Stomach (tissue), 9 donors: Measurements from ENCODE around the gene COL27A1. TPM values are rescaled to one million over a fixed set of nuclear protein-coding genes. Genes with fewer than 3 reads are reported as not detected.

Experiments
- DNase-seq, 2 donors: peaks; one replicate each; pipeline versions ENCODE4 v3.0.0 to v3.0.0-alpha.2; 2013 to 2019
- H3K27ac ChIP-seq, 5 donors: fragments of 200-600 bp in 4 of 5; sonication (generic) in 4 of 5; one replicate each; pipeline ENCODE4 v1.5.1; 2013 to 2019; ENCODE audit warnings: mild to moderate bottlenecking in 1 of 5, moderate library complexity in 1 of 5
- H3K27me3 ChIP-seq, 3 donors: fragments of 200-600 bp; sonication (generic); one replicate each; pipeline ENCODE4 v1.5.1; 2017 to 2019; ENCODE audit warnings: mixed run types in 1 of 3
- H3K36me3 ChIP-seq, 4 donors: fragments of 200-600 bp; sonication (generic); 1 replicate in 3 of 4; 2 replicates in 1 of 4; pipeline ENCODE4 v1.5.1; 2016 to 2019
- H3K4me1 ChIP-seq, 4 donors: fragments of 200-600 bp; sonication (generic); one replicate each; pipeline ENCODE4 v1.5.1; 2016 to 2019
- H3K4me3 ChIP-seq, 4 donors: fragments of 200-600 bp; sonication (generic) in 3 of 4; one replicate each; pipeline ENCODE4 v1.5.1; 2016 to 2019; ENCODE audit warnings: mild to moderate bottlenecking in 1 of 4
- H3K9me3 ChIP-seq, 4 donors: fragments of 200-600 bp; sonication (generic); one replicate each; pipeline ENCODE4 v1.5.1; 2016 to 2019
- EP300 ChIP-seq: sonication (generic); formaldehyde crosslinking; IDR thresholded peaks from one replicate; pipeline ENCODE4 v1.6.1; 2017; ENCODE audit warnings: antibody characterized with exemption
- POLR2A ChIP-seq, 4 donors: fragments of 450-650 bp; IDR thresholded peaks; one replicate each; pipeline ENCODE4 v1.6.1; 2016; ENCODE audit warnings: antibody characterized with exemption in 4 of 4, control low read depth in 2 of 4, mild to moderate bottlenecking in 1 of 4, moderate library complexity in 1 of 4
- POLR2AphosphoS5 ChIP-seq, 3 donors: sonication (generic); formaldehyde crosslinking; IDR thresholded peaks; one replicate each; pipeline ENCODE4 v1.6.1; 2016; ENCODE audit warnings: antibody characterized with exemption in 3 of 3
- WGBS, 5 donors: extraction: QIAGEN DNeasy Blood & Tissue Kit in 3 of 5; methylation state at CpG; one replicate each; pipeline versions ENCODE4 v1.1.5 to v1.1.7; 2013 to 2018; 5-methylcytosine and 5-hydroxymethylcytosine counted together
- intact Hi-C: fragments of 100-400 bp; cut with DNase I; formaldehyde crosslinking; loops from one replicate; pipeline ENCODE4 v1.15.1; 2023; ENCODE audit warnings: low total_unique reads
- polyA plus RNA-seq, 3 donors: library from polyadenylated mRNA; stranded (reverse); fragments of 200-250 nt; gene quantifications; one replicate each; pipeline ENCODE4 v1.2.3, GENCODE V29; 2013
- total RNA-seq, 5 donors: library from RNA; depleted of rRNA; stranded (reverse); fragments of >200 nt; gene quantifications; one replicate each; pipeline versions ENCODE4 v1.1.0 to v1.2.3, GENCODE V29; 2014 to 2016
- TF ChIP-seq, protein P1 (sequence below), 7 experiments: fragments of 450-650 bp in 4 of 7; fragments of 200-600 bp in 3 of 7; sonication (generic) in 3 of 7; IDR thresholded peaks; one replicate each; pipeline ENCODE4 v1.5.1; 2016 to 2019; ENCODE audit warnings: antibody characterized with exemption in 7 of 7, control low read depth in 2 of 7, mild to moderate bottlenecking in 1 of 7
- donor health status: healthy with polysubstance abuse.
- donor health status: Bipolar disorder and iron deficiency.
- donor health status: healthy.

Gene COL27A1
- total and polyA plus RNA-seq, 8 donors = 2.9 to 26.3 (median 8.2) TPM

DNA sequence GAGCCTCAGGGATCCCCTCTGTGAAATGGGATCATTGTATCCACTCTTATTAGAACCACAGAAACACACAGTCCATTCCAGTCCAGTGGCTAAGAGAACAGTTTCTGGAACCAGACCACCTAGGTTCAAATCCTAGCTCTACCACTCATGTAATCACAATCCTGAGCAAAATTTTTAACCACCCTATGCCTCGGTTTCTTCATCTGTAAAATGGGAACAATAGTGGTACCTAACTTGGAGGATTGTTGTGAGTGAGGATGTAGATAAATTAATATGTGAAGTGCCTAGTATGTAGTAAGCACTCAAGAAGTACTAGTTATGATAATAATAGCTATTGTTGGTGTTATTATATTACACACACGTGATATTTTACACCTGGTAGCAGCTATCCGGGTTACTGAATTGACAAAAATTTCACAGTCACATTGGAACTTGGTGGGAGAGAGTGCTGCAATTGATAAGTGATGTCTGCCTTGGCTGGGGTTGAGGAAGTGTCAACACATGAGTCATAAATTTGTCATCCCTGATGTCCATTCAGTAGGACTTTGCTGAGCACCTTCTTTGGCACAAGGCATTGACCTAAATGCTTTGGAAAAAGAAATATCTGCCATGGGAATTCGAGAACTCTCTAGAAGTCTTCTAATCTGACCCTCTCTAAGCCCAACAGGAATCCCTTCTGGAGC is 68.4 kb downstream of the COL27A1 start:
- no peak for DNase-seq
- intact Hi-C loops = no loop called here
- peaks cover 0 to 14% (median 5%) of the 10 kb centered on the region in 4 donors for H3K4me1 ChIP-seq
- no peak overlapping the region for H3K4me3 ChIP-seq
- H3K27ac ChIP-seq = peak overlapping the region in 1 of 5 donors; percentile 37
- WGBS, 5 donors = 70 to 83% (median 76%) methylated on average over 4 of the region's 4 CpGs
- no peaks in the 10 kb centered on the region for H3K9me3 ChIP-seq
- H3K36me3 ChIP-seq = no peaks in the 10 kb centered on the region
- no peaks in the 10 kb centered on the region for H3K27me3 ChIP-seq
- no peak for TF ChIP-seq EP300

DNA sequence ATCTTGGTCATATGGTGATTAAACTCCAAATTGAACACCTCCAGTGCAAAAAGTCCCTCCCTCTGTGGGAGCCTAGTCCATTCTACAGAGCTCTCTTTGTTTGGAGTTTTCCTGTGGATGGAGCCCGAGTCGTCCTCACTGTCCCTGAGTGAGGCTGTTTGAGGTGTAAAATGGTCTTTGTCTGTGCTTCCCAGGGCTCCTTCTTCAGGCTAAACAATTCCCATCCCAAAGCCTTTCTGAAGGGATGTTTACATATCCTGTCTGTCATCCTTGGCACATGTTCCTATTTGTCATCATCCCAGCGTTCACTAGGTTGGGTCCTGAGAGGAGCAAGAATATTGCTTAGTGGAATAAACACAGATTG is 68.9 kb downstream of the COL27A1 start:
- H3K4me3 ChIP-seq = no peak overlapping the region
- DNase-seq = no peak
- WGBS, 5 donors = 33 to 54% (median 46%) methylated on average over 3 of the region's 3 CpGs
- intact Hi-C loops = no loop called here
- peak overlapping the region in 1 of 5 donors; percentile 37 for H3K27ac ChIP-seq
- H3K36me3 ChIP-seq = no peaks in the 10 kb centered on the region
- H3K27me3 ChIP-seq = no peaks in the 10 kb centered on the region
- TF ChIP-seq POLR2A (IDR thresholded peaks at IDR 0.05) (no peak), POLR2AphosphoS5 (IDR thresholded peaks at IDR 0.05) (no peak), EP300 (no peak)
- TF ChIP-seq, protein P1, sequence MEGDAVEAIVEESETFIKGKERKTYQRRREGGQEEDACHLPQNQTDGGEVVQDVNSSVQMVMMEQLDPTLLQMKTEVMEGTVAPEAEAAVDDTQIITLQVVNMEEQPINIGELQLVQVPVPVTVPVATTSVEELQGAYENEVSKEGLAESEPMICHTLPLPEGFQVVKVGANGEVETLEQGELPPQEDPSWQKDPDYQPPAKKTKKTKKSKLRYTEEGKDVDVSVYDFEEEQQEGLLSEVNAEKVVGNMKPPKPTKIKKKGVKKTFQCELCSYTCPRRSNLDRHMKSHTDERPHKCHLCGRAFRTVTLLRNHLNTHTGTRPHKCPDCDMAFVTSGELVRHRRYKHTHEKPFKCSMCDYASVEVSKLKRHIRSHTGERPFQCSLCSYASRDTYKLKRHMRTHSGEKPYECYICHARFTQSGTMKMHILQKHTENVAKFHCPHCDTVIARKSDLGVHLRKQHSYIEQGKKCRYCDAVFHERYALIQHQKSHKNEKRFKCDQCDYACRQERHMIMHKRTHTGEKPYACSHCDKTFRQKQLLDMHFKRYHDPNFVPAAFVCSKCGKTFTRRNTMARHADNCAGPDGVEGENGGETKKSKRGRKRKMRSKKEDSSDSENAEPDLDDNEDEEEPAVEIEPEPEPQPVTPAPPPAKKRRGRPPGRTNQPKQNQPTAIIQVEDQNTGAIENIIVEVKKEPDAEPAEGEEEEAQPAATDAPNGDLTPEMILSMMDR (IDR thresholded peaks at IDR 0.05) = no peak
- H3K9me3 ChIP-seq = no peaks in the 10 kb centered on the region
- peaks cover 0 to 13% (median 5%) of the 10 kb centered on the region in 4 donors for H3K4me1 ChIP-seq

DNA sequence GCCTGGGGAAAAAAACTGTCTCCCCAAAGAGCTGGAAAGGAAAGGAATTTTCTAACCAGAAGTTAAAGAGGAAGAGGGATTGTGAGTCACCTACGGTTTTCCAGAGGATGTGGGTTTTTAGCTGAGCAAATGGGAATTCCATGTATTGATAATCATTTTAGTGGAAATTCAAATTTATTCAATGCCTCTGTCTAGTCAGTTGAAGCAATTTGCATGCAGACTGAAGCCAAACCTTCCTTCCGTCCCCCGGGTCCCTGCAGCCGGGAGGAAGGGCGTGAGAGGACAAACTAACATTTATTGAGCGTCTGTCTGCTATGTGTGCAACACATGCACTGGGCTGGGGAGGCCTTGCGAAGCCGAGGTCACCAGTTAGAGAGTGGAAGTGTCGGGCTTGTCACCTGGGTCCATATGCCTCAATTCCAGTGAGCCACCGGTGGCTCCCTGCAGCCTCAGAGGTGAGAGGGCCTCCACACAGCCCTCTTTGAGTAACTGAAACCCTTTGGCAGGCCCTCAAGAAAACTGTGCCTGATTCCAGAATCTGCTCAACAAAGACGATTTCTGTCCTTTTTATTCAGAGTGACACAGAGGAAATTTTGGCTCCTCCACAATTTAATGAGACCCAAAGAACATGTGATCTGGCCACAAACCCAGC is 70.3 kb downstream of the COL27A1 start:
- WGBS, 5 donors = 73 to 81% (median 76%) methylated on average over 10 to 11 of the region's 11 CpGs
- Histone ChIP-seq H3K4me1 (peaks cover 0 to 12% (median 2%) of the 10 kb centered on the region in 4 donors), H3K9me3 (no peaks in the 10 kb centered on the region), H3K36me3 (no peaks in the 10 kb centered on the region), H3K4me3 (no peak overlapping the region), H3K27ac (no peak overlapping the region), H3K27me3 (no peaks in the 10 kb centered on the region)
- TF ChIP-seq POLR2AphosphoS5 (IDR thresholded peaks at IDR 0.05) (no peak), POLR2A (IDR thresholded peaks at IDR 0.05) (no peak), EP300 (no peak)
- TF ChIP-seq, protein P1 (IDR thresholded peaks at IDR 0.05) = no peak
- intact Hi-C loops = no loop called here
- no peak for DNase-seq

DNA sequence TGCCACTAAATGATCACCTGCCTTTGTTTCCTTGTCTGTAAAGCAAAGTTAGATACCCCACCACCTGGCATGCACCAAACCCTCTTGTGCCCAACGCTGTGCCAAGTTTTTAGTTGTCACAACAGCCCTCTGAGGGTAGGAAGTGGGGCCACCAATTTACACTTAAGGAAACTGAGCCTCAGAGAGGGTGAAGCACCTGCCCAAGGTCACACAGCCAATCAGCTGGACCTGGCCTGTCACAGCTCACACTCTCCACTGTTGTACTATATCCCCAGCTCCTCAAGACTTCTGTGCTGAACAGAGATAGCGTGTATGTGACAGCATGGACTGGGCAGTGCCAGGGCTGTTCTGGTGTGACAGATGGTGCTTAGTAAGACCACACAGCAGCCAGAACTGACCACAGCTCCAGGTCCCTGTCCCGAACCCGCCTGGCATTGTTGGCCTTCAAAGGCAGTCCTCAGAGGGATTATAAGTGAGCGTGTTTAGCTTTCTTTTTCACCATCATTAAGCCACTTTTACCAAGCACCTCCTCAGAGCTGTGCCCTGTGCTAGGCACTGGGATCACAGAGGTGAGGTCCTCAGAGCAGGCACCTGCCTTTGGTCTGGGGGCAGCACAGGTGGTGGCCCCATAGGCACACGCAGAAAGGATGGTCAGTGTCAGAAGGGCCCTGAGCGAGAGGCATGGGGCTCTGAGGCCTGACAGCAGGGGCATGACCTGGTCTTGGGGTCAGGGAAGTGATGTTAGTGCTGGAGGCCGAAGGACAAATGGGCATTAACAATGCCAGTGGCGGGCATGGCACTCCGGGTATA is 71.1 kb downstream of the COL27A1 start:
- Histone ChIP-seq H3K36me3 (no peaks in the 10 kb centered on the region), H3K9me3 (no peaks in the 10 kb centered on the region), H3K4me3 (no peak overlapping the region), H3K27ac (no peak overlapping the region), H3K27me3 (no peaks in the 10 kb centered on the region), H3K4me1 (peaks cover 0 to 12% (median 2%) of the 10 kb centered on the region in 4 donors)
- no peak for TF ChIP-seq EP300
- TF ChIP-seq POLR2A (IDR thresholded peaks at IDR 0.05) = no peak
- TF ChIP-seq, protein P1 (IDR thresholded peaks at IDR 0.05) = no peak
- no peak for TF ChIP-seq POLR2AphosphoS5 (IDR thresholded peaks at IDR 0.05)
- DNase-seq = no peak
- WGBS, 5 donors = 90 to 95% (median 92%) methylated on average over 10 of the region's 10 CpGs
- intact Hi-C loops = no loop called here
